HG03521 (cell line): ENCODE data around the gene AMBP.
"Not testable (repeated sequence)": the region's sequence is repeated elsewhere in the genome, so short reads cannot be mapped to it uniquely, and the experiment has no call there.

Experiments
- ATAC-seq: cut with Tn5 transposase; IDR thresholded peaks from one replicate; pipeline ENCODE4 v1.9.1; 2021; ENCODE audit warnings: mild to moderate bottlenecking, moderate library complexity; ENCODE audit not compliant: unreplicated experiment

The AMBP gene

DNA sequence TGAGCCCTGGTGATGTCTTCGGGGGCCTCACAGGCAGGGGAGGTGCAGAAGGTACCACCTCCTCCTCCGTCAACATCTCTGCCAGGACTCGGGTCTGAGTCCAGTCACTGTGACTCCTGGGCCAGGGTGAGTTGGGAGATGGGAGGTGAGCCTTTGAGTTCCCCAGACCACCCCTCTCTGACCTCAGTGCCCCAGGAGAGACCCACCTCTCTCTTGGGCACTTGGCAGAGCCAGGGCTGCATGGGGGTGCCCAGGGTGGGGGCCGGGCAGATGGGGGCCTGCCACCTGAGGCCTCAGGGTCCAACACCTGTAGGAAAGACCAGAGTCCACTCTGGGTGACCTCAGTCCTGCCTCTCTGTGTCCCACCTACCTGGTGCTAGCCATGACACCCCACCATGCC is 14.2 kb upstream of the AMBP start:
- no peak for ATAC-seq

GRCh38 chr9:114091711-114092110 is 13.6 kb upstream of the AMBP start:
- no peak for ATAC-seq

DNA sequence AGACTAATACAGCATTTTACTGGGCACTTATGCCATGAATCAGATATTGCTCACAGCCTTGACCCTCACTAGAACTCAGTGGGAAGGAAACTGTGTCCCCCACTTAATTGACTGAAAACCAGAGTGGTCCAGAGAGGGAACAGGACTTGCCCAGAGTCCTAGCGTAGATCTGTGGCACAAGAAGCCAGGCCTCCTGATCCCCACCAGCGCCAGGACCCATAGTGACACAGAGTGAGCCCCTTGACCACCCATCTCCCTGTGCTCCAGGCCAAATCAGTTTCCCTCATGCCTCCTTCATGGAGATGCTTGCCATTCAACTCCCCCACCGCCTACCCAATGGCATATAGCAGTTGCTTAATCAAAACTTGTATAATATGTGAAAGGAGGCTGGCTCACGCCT is 12.7 kb upstream of the AMBP start:
- no peak for ATAC-seq

DNA sequence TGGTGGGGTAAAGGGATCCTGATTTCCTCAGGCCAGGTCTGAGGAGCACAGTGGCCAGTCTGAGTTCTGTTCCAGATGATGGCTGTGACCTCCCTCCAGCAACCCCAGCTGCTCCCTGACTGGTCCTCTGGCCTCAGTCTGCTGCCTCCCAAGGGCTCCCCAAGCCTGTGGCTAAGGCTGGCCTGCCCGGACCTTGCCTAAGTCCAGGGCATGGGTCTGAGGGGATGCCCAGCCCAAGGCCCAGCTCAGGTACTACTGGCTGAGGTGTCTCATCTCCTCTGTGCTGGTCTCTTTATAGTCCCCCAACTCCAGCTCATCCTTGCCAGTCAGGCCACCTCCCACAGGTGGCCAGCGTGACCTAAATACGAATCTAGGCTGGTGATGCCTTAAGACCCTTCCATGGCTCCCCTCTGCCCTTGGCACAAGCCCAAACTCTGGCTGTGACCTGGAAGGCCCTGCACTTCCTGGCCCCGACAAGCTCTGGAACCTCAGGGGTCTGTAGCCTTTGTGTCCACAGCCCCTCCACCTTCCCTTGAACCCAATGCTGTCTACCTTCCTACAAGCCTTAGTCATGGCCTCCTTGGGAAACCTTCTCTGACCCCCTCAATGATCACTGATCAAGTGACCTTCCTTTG is 11.2 kb upstream of the AMBP start:
- no peak for ATAC-seq

GRCh38 chr9:114088571-114089170 is 10.6 kb upstream of the AMBP start:
- no peak for ATAC-seq

DNA sequence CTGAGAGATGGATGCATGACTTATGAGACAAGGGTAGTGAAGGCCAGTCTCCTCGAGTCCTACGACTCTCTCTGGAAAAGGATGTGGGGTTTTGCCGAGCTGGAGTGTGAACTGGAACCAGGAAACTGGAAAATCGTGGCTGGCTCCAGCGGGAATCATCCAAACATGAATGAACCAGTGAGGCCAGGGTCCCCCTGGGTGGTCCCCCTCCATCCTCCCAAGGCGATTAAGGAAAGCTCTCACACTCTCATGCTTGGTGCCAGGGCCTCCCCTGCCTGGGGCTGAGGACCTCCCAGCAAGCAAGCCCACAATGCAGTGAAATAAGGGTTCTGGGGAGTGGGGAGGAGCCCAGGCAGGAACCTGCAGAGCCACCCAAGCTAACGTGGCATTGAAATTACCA is 9.6 kb upstream of the AMBP start:
- no peak for ATAC-seq

DNA sequence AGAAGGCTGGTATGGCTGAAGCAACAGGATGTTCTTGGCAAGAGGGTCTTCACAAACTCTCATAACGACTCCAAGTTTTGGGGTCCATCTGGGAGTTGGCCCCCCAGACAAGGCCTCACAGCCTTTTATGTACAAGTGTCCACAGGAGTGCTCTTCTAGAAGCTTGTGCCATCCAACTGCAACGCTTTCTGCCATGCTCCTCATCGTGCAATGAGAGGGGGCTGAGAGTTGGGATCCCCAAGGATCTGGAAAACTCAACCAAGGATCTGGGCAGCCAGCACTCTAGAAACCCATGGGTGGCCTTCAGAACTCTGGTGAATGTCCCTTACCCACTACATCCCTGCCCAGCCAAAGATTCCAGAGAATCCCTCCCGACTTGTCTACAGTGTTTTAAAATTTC is 8.5 kb upstream of the AMBP start:
- ATAC-seq, result no peak

DNA sequence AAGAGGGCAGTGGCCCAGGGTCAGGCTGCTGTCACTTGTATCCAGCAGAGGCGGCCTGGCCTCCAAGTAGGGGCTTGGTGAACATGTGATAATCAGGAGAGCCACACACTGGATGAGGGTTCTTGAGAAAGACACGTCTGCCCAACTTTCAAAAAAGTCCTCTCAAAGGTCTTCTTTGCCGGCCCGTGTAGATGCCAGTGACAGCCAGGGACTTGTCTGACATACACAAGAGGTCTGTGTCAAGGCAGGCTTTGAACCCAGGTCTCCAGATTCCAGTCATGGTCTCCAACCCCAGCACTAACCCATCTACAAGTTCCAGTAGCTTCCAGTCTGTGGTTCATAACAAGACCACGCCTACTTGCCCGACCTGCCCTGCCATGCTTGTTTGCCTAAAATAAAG is 7.9 kb upstream of the AMBP start:
- no peak for ATAC-seq

DNA sequence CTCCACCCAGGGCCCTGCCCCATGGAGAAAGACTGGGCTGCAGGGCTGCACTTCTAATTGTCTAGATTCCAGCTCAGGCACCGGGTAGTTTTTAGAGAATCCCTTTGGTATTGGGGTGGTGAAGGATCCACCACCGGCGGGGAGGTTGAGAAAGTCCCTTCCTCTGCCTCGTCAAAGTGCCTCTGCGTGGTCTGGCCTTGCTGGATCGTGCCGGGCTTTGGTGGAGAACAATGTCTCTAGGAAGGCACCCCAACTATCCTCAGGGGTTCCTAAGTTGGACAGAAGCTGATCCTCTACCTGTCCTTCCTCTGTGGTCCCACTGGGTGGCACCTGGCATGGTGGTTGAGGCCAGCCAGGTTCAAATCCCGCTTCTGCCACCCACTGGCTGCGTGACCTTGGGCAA is 7.3 kb upstream of the AMBP start:
- no peak for ATAC-seq

DNA sequence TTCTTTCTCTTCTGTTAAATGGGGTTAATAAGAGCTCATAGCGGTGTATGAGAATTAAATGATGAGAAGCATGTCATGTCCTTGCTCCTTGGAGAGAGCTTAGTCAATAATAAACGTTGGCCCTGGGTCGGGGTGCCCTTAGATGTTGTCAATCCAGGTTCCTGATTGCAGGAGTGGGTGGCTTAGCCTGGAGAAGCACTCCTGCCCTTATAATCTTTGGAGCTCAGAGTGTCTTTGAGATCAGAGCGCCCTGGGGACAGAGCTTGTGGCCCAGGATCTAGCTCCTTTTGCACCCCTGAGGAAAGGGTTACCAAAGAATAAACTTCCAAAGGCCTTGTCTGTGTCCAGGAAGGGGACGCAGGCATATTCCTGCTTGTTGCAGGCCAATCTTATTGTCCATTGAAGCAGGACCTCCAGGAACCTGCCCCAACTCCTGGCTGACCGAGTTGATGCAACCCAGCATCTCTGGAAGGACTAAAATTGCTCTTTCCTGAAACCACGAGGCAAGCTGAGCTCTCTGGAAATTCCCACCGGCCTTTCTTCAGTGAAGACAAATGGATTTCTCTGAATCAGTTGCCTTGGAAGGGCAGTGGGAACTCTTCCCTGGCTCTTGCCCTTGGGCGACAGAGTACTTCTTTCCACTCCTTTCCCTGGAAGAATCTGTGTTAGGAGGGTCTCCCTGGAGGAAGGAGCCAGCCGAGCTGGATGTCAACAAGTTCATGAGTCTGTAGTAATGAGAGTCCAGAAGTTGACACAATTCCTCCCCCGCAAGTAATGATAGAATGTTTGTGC is 6.4 kb upstream of the AMBP start:
- ATAC-seq, result no peak

DNA sequence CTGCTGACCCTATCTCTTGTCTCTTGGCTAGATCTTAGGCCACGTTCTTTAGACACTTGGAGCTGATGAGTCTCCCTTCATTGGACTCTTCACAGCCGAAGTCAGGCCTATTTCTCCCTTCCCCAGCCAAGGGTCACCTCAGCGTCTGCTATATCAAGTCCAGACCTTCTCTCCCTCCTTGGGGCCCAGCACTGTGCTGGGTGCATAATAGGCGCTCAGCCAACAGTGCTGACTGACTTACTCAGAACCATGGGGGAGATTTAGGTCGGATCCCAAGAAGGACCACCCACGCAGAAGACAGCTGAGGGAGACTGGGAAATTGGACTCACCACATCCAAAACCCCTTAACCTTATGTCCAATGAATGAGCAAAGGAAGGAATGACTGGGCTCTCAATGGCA is 5.6 kb upstream of the AMBP start:
- no peak for ATAC-seq

DNA sequence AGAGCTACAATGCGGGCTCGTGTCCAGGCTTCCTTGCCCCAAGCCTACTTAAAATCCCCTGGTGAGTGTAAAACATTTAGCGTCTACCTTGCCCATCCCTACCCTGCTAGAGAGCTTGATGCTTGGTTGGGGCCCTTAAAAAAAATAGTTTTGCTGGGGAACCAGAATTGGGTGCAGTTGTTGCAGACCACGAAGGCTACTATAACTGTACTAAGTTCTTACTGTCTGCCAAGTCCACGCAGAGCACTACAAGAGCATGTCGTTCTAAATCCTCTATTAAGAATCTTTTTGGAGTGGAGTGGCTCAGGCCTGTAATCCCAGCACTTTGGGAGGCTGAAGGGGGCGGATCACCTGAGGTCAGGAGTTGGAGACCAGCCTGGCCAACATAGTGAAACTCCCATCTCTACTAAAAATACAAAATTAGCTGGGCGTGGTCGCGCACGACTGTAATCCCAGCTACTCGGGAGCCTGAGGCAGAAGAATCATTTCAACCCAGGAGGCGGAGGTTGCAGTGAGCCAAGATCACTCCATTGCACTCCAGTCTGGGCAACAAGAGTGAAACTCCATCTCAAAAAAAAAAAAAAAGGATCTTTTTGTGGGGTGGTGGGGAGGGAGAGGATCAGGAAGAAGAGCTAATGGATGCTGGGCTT is 4.8 kb upstream of the AMBP start:
- not testable (repeated sequence) for ATAC-seq

DNA sequence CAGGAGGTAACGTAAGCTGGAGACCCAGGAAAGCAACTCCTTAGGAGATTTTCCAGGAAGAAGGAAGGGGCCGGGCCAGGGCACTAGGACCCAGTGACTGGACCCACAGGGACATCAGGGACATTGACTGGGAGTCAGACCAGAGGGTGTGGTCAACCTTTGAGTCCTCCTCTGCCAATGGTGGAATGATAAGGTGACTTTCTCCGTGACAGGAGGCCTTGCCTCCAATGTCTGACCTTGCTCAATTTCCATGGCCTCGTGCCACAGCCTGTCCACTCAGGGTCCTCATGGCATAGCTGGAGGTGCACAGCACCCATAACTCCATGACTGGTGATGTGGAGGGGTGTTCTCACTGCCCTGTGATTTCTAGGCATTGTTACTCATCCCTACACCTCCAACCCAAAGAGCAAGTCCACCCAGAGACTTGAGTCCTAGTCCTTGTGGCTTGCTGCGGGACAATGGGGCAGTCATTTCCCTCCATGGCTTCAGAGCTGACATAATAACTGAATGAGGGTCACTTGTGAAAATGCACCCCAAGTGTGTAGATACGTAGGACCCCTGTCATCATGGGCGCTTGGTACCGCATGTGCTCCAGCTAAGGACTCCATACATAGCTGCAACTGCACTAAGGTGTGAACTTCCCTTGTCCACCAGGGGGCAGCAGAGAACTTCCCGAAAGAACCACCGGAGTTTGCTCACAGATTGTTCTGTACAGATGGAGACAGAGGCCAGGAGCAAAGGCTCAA is 4.1 kb upstream of the AMBP start:
- peak; percentile 73 for ATAC-seq

DNA sequence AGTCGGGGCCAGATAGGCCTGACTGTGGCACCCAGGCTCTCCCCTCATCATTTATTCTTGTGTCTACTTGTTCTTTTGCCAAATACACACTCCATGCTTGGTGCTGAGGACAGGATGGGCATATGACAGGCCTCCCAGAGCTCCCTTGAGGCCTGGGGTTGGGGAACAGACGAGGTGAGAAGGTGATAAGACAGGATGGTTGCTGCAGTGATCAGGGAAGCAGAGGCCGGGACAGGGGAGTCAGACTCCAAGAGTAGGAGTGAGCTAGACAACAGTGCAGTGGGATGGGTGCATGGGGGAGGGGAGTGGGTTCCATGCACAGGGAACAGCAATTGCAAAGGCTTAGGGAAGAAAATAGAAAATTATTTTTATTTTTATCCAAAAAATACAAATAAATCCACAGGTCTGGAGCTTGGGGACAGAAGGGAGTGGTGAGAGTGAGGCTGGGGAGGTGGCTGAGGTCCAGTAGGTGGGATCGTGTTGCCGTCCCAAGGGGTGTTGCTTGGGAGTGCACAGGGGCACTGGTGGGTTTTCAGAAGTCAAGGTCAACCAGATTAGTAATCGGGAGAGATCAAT is 3.4 kb upstream of the AMBP start:
- no peak for ATAC-seq

DNA sequence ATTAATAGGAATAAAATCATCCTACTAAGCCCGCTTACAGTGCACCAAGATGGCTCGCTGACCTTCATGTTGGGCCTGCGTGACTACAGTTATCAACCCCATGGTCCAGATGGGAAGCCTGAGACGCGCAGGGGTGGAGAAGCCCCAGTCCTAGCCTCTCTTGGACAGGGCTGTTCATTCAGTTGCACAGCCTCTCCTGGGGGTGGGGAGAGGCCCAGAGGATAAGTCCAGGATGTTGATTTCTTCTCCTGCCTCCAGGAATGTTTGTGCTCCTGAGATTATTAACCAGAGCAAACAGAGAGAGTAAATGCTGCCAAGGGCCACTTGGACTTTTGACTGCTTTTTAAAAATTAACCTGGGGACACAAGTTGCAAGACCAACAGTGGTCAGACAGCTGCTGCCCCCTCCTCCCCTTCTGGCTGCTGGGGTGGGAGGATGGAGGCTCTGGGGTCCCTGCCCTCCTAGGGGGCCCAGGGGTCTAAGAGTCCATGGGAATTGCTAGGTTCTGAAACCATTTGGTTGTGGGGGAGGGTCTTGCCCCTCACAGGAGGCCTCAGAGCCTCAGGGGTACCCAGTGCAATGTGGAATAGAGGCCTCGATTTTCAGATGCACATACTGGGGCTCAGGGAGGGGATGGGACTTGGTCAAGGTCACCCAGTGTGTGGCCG is 2.8 kb upstream of the AMBP start:
- no peak for ATAC-seq

DNA sequence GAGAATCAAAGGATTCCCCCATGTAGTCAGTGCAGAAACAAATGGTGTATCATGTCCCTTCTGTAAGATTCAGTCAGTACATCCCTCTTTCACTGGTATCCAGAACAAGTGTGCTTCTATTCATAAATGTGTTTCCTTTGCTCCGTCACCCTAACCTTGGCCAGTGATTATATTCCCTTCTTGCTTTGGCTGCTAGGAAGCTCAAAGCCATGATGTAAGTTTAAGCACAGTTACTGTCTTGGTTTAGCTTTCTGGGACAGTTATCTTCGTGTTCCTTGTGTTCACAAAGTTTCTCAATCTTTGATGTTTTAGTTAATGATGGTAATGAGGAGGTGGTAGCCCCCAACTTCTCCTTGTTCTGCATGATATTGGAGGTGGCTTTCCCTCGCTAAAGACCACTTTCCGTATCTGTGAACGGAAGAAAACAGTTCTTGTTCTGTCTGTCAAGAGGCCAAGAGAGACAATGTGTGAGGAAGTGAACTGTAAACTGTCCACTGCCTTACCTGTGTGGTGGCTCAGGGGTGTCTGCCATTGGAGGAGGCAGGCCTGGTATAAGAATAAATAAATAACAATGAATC is 2.2 kb upstream of the AMBP start:
- no peak for ATAC-seq

- ATAC-seq, result no peak
Observed at GRCh38 chr9:114078781-114079156, 669 bp upstream of the AMBP start.

- ATAC-seq, result no peak
Observed at GRCh38 chr9:114077162-114077837, 800 bp downstream of the AMBP start.
